Measurements from ENCODE around the gene CCR3. TPM values are rescaled to one million over a fixed set of nuclear protein-coding genes. Genes with fewer than 3 reads are reported as not detected.

CCR3 gene
- total RNA-seq, 1 experiment from 2014 or later = not detected

- Histone ChIP-seq H3K36me3 (ENCODE audit: control insufficient read depth in 1 of 2, insufficient read depth in 2 of 2, low read length in 2 of 2) (no peaks in the 10 kb centered on the region), H3K9me3 (ENCODE audit: control insufficient read depth in 1 of 2, insufficient read depth in 1 of 2, low read depth in 1 of 2, low read length in 2 of 2) (no peaks in the 10 kb centered on the region), H3K4me3 (replicated peaks in 1 of 2; ENCODE audit: low read depth in 1 of 2, low read length in 2 of 2) (no peak overlapping the region), H3K9me2 (ENCODE audit: insufficient read depth) (no peaks in the 10 kb centered on the region; the same call in 1 of the 2 replicates), H4K20me1 (ENCODE audit: insufficient read depth) (no peaks in the 10 kb centered on the region), H3K4me2 (ENCODE audit: low read length) (no peak overlapping the region), H3K27ac (ENCODE audit: low read depth, low read length) (no peak overlapping the region), H3K27me3 (ENCODE audit: insufficient read depth, low read length) (peaks cover 5% of the 10 kb centered on the region; the same call in 1 of the 2 replicates), H2AFZ (ENCODE audit: low read depth, low read length, poor library complexity, severe bottlenecking) (no peak overlapping the region), H3K9ac (ENCODE audit: low read length) (no peak overlapping the region), H3K79me2 (ENCODE audit: insufficient read depth, low read length) (no peaks in the 10 kb centered on the region), H3K4me1 (ENCODE audit: control insufficient read depth in 1 of 2, insufficient read depth in 2 of 2, low read length in 2 of 2) (no peaks in the 10 kb centered on the region)
- DNase-seq (ENCODE audit: low read depth, low spot score) = no peak
- ChIA-PET CTCF (no interaction called here), RAD21 (ENCODE audit: low non-redundant PET in 1 of 2, low total read pairs in 2 of 2, uncharacterized antibody in 2 of 2, unreplicated experiment in 2 of 2) (no interaction called here), POLR2A (no interaction called here)
- no TSS peak for BruUV-seq (replicated peaks)
- no peak for ATAC-seq
- TF ChIP-seq RAD21 (IDR thresholded peaks at IDR 0.05; ENCODE audit: low read depth) (no peak), EZH2 (IDR thresholded peaks at IDR 0.05) (no peak), SRF (IDR thresholded peaks at IDR 0.05; ENCODE audit: low read depth) (no peak)
- intact Hi-C loops (cut with micrococcal nuclease) = no loop called here
Measured at GRCh38 chr3:46304739-46305138, 62.5 kb downstream of the CCR3 start.

GRCh38 chr3:46312991-46313390 is 70.7 kb downstream of the CCR3 start:
- no peak for ATAC-seq
- Histone ChIP-seq H3K9me2 (ENCODE audit: insufficient read depth) (no peaks in the 10 kb centered on the region), H3K9me3 (ENCODE audit: control insufficient read depth in 1 of 2, insufficient read depth in 1 of 2, low read depth in 1 of 2, low read length in 2 of 2) (no peaks in the 10 kb centered on the region), H2AFZ (ENCODE audit: low read depth, low read length, poor library complexity, severe bottlenecking) (no peak overlapping the region), H3K27me3 (ENCODE audit: insufficient read depth, low read length) (no peaks in the 10 kb centered on the region), H3K4me2 (ENCODE audit: low read length) (no peak overlapping the region), H3K27ac (ENCODE audit: low read depth, low read length) (no peak overlapping the region), H3K4me1 (ENCODE audit: control insufficient read depth in 1 of 2, insufficient read depth in 2 of 2, low read length in 2 of 2) (no peaks in the 10 kb centered on the region), H3K9ac (ENCODE audit: low read length) (no peak overlapping the region), H3K79me2 (ENCODE audit: insufficient read depth, low read length) (no peaks in the 10 kb centered on the region), H4K20me1 (ENCODE audit: insufficient read depth) (no peaks in the 10 kb centered on the region), H3K4me3 (replicated peaks in 1 of 2; ENCODE audit: low read depth in 1 of 2, low read length in 2 of 2) (no peak overlapping the region), H3K36me3 (ENCODE audit: control insufficient read depth in 1 of 2, insufficient read depth in 2 of 2, low read length in 2 of 2) (no peaks in the 10 kb centered on the region)
- RAD21 ChIA-PET (ENCODE audit: low non-redundant PET in 1 of 2, low total read pairs in 2 of 2, uncharacterized antibody in 2 of 2, unreplicated experiment in 2 of 2) = no interaction called here
- BruUV-seq (replicated peaks) = no TSS peak
- CTCF ChIA-PET = no interaction called here
- intact Hi-C loops (cut with micrococcal nuclease) = no loop called here
- POLR2A ChIA-PET = no interaction called here
- no peak for DNase-seq (ENCODE audit: low read depth, low spot score)
- no peak for TF ChIP-seq ZNF274 (IDR thresholded peaks at IDR 0.05; ENCODE audit: low read depth, low read length)
- no peak for TF ChIP-seq ZBTB33 (IDR thresholded peaks at IDR 0.05; ENCODE audit: extremely low read depth, insufficient replicate concordance, low read length)
- no peak for TF ChIP-seq POLR2A (IDR thresholded peaks at IDR 0.05; ENCODE audit: borderline replicate concordance, extremely low read depth, insufficient read depth, insufficient read length)
- no peak for TF ChIP-seq RAD21 (IDR thresholded peaks at IDR 0.05; ENCODE audit: low read depth)
- TF ChIP-seq CTCF (IDR thresholded peaks at IDR 0.05 in 2 of 3, conservative IDR thresholded peaks at IDR 0.05 in 1 of 3; ENCODE audit: borderline replicate concordance in 1 of 3, insufficient read depth in 1 of 3, low read depth in 2 of 3, low read length in 2 of 3) = no peak
- TF ChIP-seq SRF (IDR thresholded peaks at IDR 0.05; ENCODE audit: low read depth) = no peak
- TF ChIP-seq EGR1 (IDR thresholded peaks at IDR 0.05; ENCODE audit: low read depth) = no peak

All from HCT116 (cell line).